Neural crest cell (in vitro differentiated cells): Measurements from ENCODE around the gene NHS. TPM values are rescaled to one million over a fixed set of nuclear protein-coding genes. Genes with fewer than 3 reads are reported as not detected.

ENCODE experiments used
- DNase-seq: peaks from one replicate; pipeline ENCODE4 v3.0.0; 2021; ENCODE audit warnings: low read depth, mixed read lengths, low spot score
- H3K27ac Mint-ChIP-seq: one replicate; pipeline ENCODE4 v1.8.0; 2021; ENCODE audit warnings: mild to moderate bottlenecking, mixed read lengths; ENCODE audit not compliant: unreplicated experiment
- H3K27me3 Mint-ChIP-seq: 2 replicates; pipeline ENCODE4 v1.8.0; 2021; ENCODE audit warnings: low read depth, mild to moderate bottlenecking, mixed read lengths
- H3K36me3 Mint-ChIP-seq: 2 replicates; pipeline ENCODE4 v1.8.0; 2021; ENCODE audit warnings: low read depth, mild to moderate bottlenecking, mixed read lengths
- H3K4me1 Mint-ChIP-seq: 2 replicates; pipeline ENCODE4 v1.8.0; 2021; ENCODE audit warnings: mixed read lengths
- H3K4me3 Mint-ChIP-seq: one replicate; pipeline ENCODE4 v1.8.0; 2021; ENCODE audit warnings: mild to moderate bottlenecking, mixed read lengths
- H3K9me3 Mint-ChIP-seq: 2 replicates; pipeline ENCODE4 v1.8.0; 2021; ENCODE audit warnings: mixed read lengths
- total RNA-seq: library from RNA; stranded (reverse); gene quantifications from 2 replicates; pipeline ENCODE4 v1.2.1, GENCODE V29; 2021
- TF ChIP-seq, protein P1 (sequence below): fragments of 200-600 bp; sonication (generic); conservative IDR thresholded peaks from 2 replicates; pipeline ENCODE4 v1.5.0; 2021; ENCODE audit warnings: antibody characterized with exemption, mild to moderate bottlenecking

The NHS gene
- total RNA-seq, 1 donor from 2014 or later = 10.7 TPM

DNA sequence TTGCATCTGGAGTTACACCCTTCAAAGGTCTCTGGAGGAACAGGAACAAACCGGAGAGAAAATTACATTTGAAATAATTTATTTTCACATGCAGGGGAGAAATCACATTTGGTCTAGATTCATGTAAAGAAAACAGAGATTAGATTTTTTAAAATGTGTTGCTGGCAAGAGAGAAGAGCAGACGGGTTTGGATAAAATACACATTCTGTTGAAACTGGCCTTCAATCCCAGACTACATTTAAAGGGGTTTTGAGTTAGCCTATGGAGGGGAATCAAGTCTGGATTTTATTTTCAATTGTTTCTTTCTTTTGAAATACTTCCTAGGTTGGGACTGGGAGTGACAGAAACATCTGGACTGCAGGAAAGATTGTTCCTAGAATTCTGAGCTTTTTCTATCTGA lies 180.8 kb downstream of the NHS start:
- Mint-ChIP-seq H3K27ac (peak overlapping the region; percentile 5), H3K9me3 (no peaks in the 10 kb centered on the region), H3K36me3 (no peaks in the 10 kb centered on the region), H3K4me3 (no peak overlapping the region), H3K4me1 (peaks cover 32% of the 10 kb centered on the region), H3K27me3 (no peaks in the 10 kb centered on the region)
- TF ChIP-seq, protein P1, sequence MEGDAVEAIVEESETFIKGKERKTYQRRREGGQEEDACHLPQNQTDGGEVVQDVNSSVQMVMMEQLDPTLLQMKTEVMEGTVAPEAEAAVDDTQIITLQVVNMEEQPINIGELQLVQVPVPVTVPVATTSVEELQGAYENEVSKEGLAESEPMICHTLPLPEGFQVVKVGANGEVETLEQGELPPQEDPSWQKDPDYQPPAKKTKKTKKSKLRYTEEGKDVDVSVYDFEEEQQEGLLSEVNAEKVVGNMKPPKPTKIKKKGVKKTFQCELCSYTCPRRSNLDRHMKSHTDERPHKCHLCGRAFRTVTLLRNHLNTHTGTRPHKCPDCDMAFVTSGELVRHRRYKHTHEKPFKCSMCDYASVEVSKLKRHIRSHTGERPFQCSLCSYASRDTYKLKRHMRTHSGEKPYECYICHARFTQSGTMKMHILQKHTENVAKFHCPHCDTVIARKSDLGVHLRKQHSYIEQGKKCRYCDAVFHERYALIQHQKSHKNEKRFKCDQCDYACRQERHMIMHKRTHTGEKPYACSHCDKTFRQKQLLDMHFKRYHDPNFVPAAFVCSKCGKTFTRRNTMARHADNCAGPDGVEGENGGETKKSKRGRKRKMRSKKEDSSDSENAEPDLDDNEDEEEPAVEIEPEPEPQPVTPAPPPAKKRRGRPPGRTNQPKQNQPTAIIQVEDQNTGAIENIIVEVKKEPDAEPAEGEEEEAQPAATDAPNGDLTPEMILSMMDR = no peak
- no peak for DNase-seq

DNA sequence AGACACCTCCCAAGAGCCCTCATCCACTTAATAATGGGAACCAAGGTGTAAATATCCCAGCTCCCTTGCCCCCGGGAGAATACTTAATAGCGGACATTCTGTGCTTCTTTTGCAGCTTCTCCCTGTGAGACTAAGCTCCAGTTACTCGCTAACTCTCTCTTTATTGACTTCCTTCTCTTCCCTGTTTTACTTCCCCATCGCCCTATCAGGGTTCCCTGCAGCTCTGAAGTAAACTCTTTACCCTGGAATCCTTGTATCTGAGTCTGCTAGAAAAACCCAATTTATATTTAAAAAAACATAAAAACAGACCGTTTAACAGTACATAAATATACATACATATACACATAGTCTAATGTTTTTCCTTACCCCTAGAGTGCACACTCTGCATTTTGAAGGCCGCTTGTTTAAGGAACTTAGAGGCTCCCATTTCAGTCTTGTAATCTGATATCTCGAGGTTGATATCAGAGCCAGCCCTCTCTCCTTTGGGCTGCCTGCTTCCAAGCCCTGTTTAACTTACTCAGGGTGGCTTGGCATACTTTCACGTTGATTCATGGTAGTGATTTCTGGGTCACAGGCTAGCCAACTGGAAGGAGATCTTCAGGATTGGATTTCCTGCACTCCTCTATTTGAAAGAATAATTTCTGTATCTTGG lies 184.9 kb downstream of the NHS start:
- TF ChIP-seq, protein P1 = no peak
- no peak for DNase-seq
- Mint-ChIP-seq H3K4me1 (peaks cover 22% of the 10 kb centered on the region), H3K4me3 (no peak overlapping the region), H3K27ac (peak overlapping the region; percentile 15), H3K36me3 (no peaks in the 10 kb centered on the region), H3K27me3 (no peaks in the 10 kb centered on the region), H3K9me3 (no peaks in the 10 kb centered on the region)

DNA sequence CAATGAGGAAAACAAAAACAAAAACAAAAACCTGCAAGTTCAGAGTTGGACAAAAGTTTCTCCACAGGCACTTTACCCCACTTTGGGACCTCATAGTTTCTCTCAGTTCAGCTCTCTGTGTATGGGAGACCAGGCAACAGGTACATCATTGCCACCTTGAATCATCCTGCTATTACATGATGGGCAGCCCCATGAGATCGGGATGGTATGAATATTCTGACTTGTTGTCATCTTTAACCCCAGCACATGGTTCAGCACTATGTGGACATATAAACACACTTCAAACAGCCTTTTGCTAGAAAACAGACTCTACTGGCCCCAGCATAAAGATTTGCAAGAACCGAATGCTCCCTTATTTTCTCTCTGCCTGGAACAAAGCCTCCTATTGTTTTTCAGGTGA lies 185.4 kb downstream of the NHS start:
- no peak for DNase-seq
- Mint-ChIP-seq H3K9me3 (no peaks in the 10 kb centered on the region), H3K4me1 (peaks cover 17% of the 10 kb centered on the region), H3K36me3 (no peaks in the 10 kb centered on the region), H3K4me3 (no peak overlapping the region), H3K27ac (peak overlapping the region; percentile 15), H3K27me3 (no peaks in the 10 kb centered on the region)
- TF ChIP-seq, protein P1 = no peak

DNA sequence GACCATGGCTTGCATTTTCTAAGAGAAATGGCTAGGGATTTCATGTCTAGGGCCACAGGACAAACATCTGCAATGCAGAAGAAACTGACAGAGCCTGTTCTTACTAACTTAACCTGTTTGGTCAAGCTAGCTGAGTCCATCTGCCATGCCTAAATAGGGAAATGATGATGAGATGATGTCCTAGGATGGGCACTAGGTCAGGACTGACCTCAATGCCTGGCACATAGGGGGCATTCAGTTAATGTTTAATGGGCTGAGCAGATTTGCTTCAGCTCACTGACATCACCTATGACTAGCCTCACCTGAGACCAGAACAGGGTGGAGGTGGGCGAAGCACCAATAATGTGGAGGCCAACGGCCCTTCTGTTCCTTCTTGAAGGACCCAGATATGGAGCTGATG lies 188.1 kb downstream of the NHS start:
- no peaks in the 10 kb centered on the region for H3K9me3 Mint-ChIP-seq
- no peak for DNase-seq
- H3K27ac Mint-ChIP-seq = no peak overlapping the region
- peaks cover 27% of the 10 kb centered on the region for H3K4me1 Mint-ChIP-seq
- H3K36me3 Mint-ChIP-seq = no peaks in the 10 kb centered on the region
- TF ChIP-seq, protein P1 = no peak
- H3K4me3 Mint-ChIP-seq = no peak overlapping the region
- no peaks in the 10 kb centered on the region for H3K27me3 Mint-ChIP-seq

DNA sequence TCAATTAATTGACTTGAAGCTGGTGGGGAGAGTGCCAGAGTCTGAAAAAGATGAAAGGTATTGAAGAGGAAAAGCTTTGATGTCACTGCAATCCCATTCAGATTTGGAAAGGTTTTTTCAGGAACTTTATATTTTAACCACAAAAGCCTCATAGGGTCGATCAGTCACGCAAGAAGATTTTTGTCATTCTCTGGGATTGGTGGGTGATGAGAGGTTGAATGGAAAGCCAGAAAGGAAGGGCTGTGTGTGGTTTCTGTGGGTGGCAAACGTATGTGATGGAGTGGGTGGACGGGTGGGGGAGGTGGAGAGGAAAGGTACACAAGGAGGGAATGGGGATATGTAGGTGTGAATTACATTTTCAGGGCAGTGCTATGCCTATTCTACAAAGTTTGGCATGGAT lies 188.5 kb downstream of the NHS start:
- Mint-ChIP-seq H3K4me3 (no peak overlapping the region), H3K36me3 (no peaks in the 10 kb centered on the region), H3K27ac (no peak overlapping the region), H3K9me3 (no peaks in the 10 kb centered on the region), H3K27me3 (no peaks in the 10 kb centered on the region), H3K4me1 (peaks cover 27% of the 10 kb centered on the region)
- TF ChIP-seq, protein P1 = no peak
- DNase-seq = no peak
